ENCODE data around the gene WDSUB1. TPM values are rescaled to one million over a fixed set of nuclear protein-coding genes. Genes with fewer than 3 reads are reported as not detected.

Gene WDSUB1
- total RNA-seq, 1 experiment from 2014 or later: 7.7 TPM

- H3K27ac ChIP-seq (ENCODE audit: low read length): peak overlapping the region; percentile 92
- CTCF ChIA-PET: no interaction called here
- no peaks in the 10 kb centered on the region for H3K36me3 ChIP-seq (ENCODE audit: control insufficient read depth, insufficient read depth, low read length)
- peaks cover 24% of the 10 kb centered on the region for H3K4me1 ChIP-seq (ENCODE audit: control insufficient read depth, insufficient read depth, low read length)
- H3K9me3 ChIP-seq (ENCODE audit: control insufficient read depth, insufficient read depth, low read depth, low read length): no peaks in the 10 kb centered on the region
- no peak for TF ChIP-seq POLR2AphosphoS5 (IDR thresholded peaks at IDR 0.05; ENCODE audit: low read depth, low read length)
- no peak for TF ChIP-seq TCF7L2 (IDR thresholded peaks at IDR 0.05; ENCODE audit: low read depth, low read length)
- no peak for TF ChIP-seq CTCF (IDR thresholded peaks at IDR 0.05)
- no peak for TF ChIP-seq SIN3A (IDR thresholded peaks at IDR 0.05; ENCODE audit: borderline replicate concordance, insufficient read depth, low read depth, low read length)
- no peak for TF ChIP-seq REST (IDR thresholded peaks at IDR 0.05; ENCODE audit: insufficient read depth in 1 of 2, low read depth in 2 of 2, low read length in 1 of 2)
- ATAC-seq (no peak), DNase-seq (ENCODE audit: low read depth, low spot score) (no peak)
- H3K4me3 ChIP-seq (ENCODE audit: low read depth in 2 of 2, low read length in 2 of 2): no peak overlapping the region
- intact Hi-C loops (cut with micrococcal nuclease; ENCODE audit: unreplicated experiment) (no loop called here), in situ Hi-C loops (cut with HindIII; ENCODE audit: low pct_unique_long_range_greater_than_20kb, low sequenced_read_pairs) (no loop called here)
- POLR2A ChIA-PET: interaction anchor here (0.6 to 0.7 kb wide), 2 partner anchors 15 to 268 kb away, joined by 3 read pairs; no protein-coding TSS in a partner anchor
- H3K27me3 ChIP-seq (ENCODE audit: control insufficient read depth, insufficient read depth, low read length): no peaks in the 10 kb centered on the region
- no TSS peak for BruUV-seq (replicated peaks)
These were observed 1.2 kb upstream of the WDSUB1 start for GRCh38 chr2:159287733-159288132.

GRCh38 chr2:159286709-159287441 lies 372 bp upstream of the WDSUB1 start:
- Histone ChIP-seq H3K27ac (ENCODE audit: low read length) (peak overlapping the region; percentile 92), H3K4me1 (ENCODE audit: control insufficient read depth, insufficient read depth, low read length) (peaks cover 24% of the 10 kb centered on the region), H3K27me3 (ENCODE audit: control insufficient read depth, insufficient read depth, low read length) (no peaks in the 10 kb centered on the region), H3K4me3 (ENCODE audit: low read depth in 2 of 2, low read length in 2 of 2) (peak overlapping the region; percentile 57 to 84), H3K9me3 (ENCODE audit: control insufficient read depth, insufficient read depth, low read depth, low read length) (no peaks in the 10 kb centered on the region), H3K36me3 (ENCODE audit: control insufficient read depth, insufficient read depth, low read length) (no peaks in the 10 kb centered on the region)
- CTCF ChIA-PET: no interaction called here
- intact Hi-C loops (cut with micrococcal nuclease; ENCODE audit: unreplicated experiment) (no loop called here), in situ Hi-C loops (cut with HindIII; ENCODE audit: low pct_unique_long_range_greater_than_20kb, low sequenced_read_pairs) (no loop called here)
- ATAC-seq: peak; percentile 95
- BruUV-seq (replicated peaks): TSS peak; percentile 70
- TF ChIP-seq REST (IDR thresholded peaks at IDR 0.05; ENCODE audit: insufficient read depth in 1 of 2, low read depth in 2 of 2, low read length in 1 of 2): no peak
- peak; percentile 95 for TF ChIP-seq POLR2AphosphoS5 (IDR thresholded peaks at IDR 0.05; ENCODE audit: low read depth, low read length)
- POLR2A ChIA-PET: interaction anchor here (0.6 to 0.7 kb wide), 3 partner anchors 14 to 465 kb away, joined by 3 read pairs; no protein-coding TSS in a partner anchor
- peak; percentile 77 for DNase-seq (ENCODE audit: low read depth, low spot score)
